IPS-NIHi7 (cell line): ENCODE data around the gene FHAD1.

Experiments used
- DNase-seq: peaks from one replicate; pipeline ENCODE4 v3.0.0; 2012; ENCODE audit warnings: mixed read lengths; ENCODE audit errors: extremely low spot score

FHAD1 gene

GRCh38 chr1:15345705-15346345, 98.8 kb downstream of the FHAD1 start:
- no peak for DNase-seq

- DNase-seq = no peak
These were observed 99.5 kb downstream of the FHAD1 start for GRCh38 chr1:15346346-15347030.

DNA sequence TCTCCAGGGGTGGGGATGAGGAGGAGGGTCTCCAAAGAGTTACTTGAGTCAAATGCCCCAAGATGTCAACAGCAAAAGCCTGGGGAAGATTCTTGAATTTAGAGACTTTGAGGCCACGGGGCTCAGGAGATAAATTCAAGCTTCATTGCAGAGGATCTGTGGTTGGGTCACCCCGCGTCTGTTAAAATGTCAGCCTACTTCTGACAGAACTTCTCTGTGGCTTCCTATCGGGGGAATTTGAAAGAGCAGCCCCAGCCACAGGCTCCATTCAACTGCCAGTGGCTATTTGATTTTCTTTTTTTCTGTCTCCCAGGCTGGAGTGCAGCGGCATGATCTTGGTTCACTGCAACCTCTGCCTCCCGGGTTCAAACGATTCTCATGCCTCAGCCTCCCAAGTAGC, 100.2 kb downstream of the FHAD1 start:
- DNase-seq = no peak

DNA sequence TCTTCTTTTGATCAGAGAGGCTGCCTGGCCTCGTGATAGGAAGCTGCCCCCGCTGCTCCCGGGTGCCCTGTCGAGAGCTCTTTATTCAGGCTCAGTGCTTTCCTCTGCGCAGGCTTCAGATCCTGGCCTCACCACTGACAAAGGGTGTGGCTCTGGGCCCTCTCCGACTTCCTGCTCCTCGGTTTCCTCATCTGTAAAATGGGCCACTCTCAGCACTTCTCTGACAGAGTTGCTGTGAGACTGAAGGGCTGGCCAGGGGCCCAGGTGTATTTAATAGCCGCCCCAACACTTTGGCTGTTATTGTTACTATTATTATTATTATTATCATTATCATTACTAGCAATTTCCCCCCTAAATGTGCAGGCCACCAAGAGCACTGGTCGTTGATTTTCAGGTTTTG, 101.6 kb downstream of the FHAD1 start:
- DNase-seq = no peak

DNA sequence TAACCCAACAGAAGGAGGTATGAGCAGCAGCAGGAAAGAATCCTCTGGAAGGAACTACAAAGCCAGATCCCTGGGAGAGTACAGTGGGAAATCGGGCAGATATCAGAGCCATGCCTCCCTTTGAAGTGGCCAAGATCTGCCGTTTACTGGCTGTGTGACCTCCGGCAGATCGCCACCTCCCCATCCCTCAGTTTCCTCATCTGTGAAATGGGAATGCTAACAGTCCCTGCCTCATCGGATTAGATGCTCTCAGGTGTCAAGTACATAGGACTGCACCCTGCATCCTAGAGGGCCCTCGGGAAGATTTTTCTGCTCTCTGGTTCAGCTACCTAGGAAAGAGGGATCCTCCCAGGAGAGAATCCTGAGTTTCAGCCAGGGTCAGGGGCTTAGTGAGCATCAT, 102.1 kb downstream of the FHAD1 start:
- DNase-seq = no peak

- DNase-seq = no peak
These were observed 103.1 kb downstream of the FHAD1 start for GRCh38 chr1:15350151-15350550.

DNA sequence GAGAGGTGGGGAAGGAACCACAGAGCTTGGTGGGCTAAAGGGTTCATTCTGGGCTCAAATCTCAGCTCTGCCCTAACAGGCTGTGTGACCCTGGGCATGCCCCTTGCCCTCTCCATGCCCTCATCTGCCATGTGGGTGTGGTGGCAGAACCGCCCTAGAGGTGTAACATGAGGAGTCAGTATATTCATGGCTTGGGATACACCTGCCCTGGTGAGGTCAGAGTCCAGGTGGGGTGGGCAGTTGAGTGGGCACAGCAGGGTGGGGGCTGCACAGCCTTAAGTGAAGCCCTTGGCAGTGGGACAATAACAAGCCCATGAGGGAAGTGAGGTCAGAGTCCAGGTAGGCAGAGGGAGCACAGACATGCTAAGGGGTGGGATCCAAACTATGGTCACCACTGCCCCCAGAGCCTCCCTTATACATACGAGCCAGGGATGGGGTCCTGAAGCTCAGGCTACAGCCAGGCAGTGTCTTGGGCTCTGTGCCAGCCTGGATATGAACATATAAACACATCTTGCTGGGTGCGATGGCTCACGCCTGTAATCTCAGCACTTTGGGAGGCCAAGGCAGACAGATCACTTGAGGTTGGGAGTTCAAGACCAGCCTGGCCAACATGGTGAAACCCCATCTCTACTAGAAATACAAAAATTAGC, 103.7 kb downstream of the FHAD1 start:
- DNase-seq = no peak

DNA sequence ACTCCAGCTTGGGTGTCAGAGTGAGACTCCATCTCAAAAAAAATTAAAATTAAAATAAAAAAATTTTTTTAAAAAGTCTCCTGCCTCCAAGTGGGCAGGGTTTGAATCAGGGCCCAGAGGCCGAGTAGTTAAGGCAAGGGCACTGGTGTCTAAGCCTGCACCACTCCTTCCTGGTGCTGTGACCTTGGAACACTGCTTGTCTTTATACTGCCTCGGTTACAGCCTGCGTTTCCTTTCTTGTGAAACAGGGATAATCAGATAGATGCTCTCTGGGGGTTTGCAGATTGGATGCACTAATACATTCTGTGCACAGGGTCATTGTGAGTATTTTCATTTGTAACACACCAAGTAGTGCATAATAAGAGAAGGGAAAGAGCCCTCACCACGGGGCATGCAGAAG, 104.3 kb downstream of the FHAD1 start:
- DNase-seq = no peak

- no peak for DNase-seq
These were observed 105.3 kb downstream of the FHAD1 start for GRCh38 chr1:15352128-15352957.

DNA sequence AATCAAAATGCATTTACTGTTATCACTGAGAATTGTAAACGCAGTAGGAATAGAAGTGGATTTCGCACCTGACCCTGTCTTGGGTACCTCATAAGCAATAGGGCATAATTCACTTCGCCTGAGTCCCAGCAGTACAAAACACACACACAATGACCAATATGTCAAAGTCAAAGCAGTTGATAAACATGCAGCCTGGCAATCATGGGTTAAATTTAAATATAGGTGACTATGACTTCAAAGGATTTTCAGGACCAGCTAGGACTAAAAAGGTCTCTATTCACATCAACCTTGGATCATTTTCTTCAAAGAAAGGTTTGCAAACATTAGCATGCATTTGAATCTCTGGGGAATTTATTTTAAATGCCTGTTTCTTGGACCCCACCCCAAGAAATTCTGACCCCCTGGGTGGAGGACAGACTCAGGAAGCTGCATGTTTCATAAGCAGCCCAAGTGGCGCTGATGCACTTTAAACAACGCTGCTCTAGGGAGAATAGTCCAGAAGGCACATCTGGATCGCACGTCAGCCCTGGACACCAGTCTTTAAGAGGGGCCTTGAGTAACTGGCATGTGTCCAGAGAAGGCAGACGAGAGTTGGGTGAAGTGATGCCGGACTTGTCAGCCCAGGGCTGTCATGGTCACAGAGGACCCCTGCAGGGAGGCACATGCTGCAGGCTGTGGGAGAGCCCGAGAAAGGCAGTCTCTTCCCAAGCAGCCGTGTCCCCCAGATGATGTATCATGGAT, 107.0 kb downstream of the FHAD1 start:
- DNase-seq = no peak

DNA sequence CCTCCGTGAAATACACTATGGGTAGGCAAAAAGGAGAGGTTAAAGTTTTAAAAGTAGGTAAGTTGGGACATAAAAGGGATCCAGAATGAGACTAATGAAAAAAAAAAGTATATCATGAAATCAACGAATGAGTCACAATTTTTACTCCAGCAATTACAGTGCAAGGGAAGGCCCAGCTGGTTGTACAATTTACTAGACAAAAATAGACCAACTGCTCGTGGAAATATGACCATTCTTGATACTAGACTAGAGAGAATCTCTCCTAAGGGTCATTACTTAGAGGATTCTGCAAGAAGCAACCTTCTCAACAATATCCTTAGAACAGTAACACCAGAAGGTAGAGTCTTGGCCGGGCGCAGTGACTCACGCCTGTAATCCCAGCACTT, 107.5 kb downstream of the FHAD1 start:
- no peak for DNase-seq

GRCh38 chr1:15355968-15356625, 109.1 kb downstream of the FHAD1 start:
- no peak for DNase-seq

DNA sequence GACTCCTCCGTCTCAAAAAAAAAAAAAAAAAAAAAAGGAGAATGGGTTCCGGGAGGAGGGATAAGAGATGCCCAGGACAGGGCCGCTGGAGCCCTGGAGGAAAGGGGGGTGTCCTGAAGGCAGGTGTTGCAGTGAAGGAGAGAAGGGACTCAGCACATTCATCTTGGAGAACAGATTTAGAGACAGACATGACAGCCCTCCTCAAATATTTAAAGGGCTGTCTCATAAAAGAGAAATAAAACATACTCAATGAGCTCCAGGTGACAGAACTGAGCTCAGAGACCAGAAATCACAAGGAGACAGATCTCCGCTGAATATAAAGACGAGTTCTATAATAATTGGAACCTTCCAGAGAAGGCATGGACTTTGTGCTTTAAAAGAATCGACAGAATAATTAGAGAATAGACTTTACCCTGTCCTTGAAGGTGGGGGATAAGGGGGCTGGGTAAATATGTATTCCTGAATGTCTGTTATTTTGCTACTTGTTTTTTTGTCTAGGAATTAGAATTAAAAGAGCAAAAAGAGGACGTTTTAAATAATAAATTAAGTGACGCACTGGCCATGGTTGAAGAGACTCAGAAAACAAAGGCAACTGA, 110.7 kb downstream of the FHAD1 start:
- DNase-seq = no peak

GRCh38 chr1:15358565-15359133, 111.6 kb downstream of the FHAD1 start:
- DNase-seq = no peak

- no peak for DNase-seq
These were observed 113.7 kb downstream of the FHAD1 start for GRCh38 chr1:15360700-15361099.

GRCh38 chr1:15362096-15362736, 115.2 kb downstream of the FHAD1 start:
- DNase-seq = no peak

DNA sequence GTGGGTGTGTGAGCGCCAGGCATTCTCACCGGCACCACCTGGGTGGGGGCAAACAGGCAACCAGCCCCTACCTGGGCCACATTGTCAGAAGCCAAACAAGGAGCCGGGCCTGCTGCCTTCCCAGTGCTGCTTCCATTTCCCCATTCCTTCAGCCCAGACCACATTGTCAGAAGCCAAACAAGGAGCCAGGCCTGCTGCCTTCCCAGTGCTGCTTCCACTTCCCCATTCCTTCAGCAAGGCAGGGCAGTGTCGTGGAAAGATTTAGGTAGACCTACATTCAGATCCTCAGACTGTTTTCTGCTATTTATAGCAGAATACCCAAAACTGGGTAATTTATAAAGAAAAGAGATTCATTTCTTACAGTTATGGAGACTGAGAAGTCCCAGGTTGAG, 115.7 kb downstream of the FHAD1 start:
- no peak for DNase-seq

DNA sequence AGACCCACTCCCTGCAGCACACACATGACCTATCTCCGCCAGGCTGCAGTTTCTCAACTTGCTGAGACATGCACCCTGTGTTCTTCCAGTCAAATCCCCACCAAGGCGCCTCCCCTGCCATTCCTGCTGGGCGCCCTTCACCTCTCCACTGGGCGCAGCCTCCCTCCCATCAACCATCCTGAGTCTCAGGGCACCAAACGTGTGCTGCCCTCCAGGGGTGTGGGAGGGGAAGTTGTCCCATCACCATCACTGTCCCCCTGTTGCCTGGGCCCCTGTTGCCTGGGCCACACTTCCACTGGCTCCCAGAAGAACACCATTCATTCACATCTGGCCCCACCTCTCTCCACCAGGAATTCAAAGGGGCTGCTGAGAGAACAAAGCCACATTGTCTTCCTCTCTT, 117.7 kb downstream of the FHAD1 start:
- peak; percentile 46 for DNase-seq

- no peak for DNase-seq
These were observed 121.9 kb downstream of the FHAD1 start for GRCh38 chr1:15368888-15369287.

GRCh38 chr1:15370268-15370667, 123.2 kb downstream of the FHAD1 start:
- no peak for DNase-seq
